Panc1 (cell line): ENCODE measurements around the gene CORO1C.

Source experiments
- POLR2AphosphoS5 ChIP-seq: IDR thresholded peaks from 2 replicates; pipeline ENCODE4 v1.6.1; 2012; ENCODE audit warnings: mild to moderate bottlenecking, low read depth, low read length, moderate library complexity
- TF ChIP-seq, protein P1 (sequence below): fragments of 450-650 bp; IDR thresholded peaks from 2 replicates; pipeline ENCODE4 v1.5.1; 2017; ENCODE audit warnings: mild to moderate bottlenecking
- TF ChIP-seq, protein P2 (sequence below), 2 experiments: IDR thresholded peaks; 2 replicates each; pipeline ENCODE4 v1.6.1; 2011 to 2012; ENCODE audit warnings: low read depth in 2 of 2, control low read depth in 1 of 2, low read length in 1 of 2, mild to moderate bottlenecking in 1 of 2, moderate library complexity in 1 of 2; ENCODE audit not compliant: insufficient read depth in 1 of 2

DNA sequence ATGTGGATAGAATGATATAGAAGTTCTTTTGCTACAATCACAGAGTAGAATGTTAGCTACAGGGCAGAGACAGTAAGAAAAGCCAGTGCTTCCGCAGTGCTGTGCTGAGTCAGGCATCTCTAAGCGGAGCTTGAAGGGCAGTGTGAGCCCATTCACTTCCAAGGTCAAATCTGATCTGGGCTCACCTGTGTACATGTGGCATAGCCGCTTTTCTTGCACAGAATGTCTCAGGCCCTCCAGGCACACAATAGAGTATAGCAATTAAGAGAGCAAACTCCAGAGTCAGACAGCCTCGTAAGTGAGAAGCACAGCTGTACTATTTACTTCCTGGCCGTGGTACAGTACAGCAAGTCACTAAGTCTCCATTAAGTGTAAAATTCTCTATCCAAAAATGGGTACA, 26.8 kb downstream of the CORO1C start:
- TF ChIP-seq, protein P1, sequence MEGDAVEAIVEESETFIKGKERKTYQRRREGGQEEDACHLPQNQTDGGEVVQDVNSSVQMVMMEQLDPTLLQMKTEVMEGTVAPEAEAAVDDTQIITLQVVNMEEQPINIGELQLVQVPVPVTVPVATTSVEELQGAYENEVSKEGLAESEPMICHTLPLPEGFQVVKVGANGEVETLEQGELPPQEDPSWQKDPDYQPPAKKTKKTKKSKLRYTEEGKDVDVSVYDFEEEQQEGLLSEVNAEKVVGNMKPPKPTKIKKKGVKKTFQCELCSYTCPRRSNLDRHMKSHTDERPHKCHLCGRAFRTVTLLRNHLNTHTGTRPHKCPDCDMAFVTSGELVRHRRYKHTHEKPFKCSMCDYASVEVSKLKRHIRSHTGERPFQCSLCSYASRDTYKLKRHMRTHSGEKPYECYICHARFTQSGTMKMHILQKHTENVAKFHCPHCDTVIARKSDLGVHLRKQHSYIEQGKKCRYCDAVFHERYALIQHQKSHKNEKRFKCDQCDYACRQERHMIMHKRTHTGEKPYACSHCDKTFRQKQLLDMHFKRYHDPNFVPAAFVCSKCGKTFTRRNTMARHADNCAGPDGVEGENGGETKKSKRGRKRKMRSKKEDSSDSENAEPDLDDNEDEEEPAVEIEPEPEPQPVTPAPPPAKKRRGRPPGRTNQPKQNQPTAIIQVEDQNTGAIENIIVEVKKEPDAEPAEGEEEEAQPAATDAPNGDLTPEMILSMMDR: no peak
- no peak for TF ChIP-seq POLR2AphosphoS5
- TF ChIP-seq, protein P2, sequence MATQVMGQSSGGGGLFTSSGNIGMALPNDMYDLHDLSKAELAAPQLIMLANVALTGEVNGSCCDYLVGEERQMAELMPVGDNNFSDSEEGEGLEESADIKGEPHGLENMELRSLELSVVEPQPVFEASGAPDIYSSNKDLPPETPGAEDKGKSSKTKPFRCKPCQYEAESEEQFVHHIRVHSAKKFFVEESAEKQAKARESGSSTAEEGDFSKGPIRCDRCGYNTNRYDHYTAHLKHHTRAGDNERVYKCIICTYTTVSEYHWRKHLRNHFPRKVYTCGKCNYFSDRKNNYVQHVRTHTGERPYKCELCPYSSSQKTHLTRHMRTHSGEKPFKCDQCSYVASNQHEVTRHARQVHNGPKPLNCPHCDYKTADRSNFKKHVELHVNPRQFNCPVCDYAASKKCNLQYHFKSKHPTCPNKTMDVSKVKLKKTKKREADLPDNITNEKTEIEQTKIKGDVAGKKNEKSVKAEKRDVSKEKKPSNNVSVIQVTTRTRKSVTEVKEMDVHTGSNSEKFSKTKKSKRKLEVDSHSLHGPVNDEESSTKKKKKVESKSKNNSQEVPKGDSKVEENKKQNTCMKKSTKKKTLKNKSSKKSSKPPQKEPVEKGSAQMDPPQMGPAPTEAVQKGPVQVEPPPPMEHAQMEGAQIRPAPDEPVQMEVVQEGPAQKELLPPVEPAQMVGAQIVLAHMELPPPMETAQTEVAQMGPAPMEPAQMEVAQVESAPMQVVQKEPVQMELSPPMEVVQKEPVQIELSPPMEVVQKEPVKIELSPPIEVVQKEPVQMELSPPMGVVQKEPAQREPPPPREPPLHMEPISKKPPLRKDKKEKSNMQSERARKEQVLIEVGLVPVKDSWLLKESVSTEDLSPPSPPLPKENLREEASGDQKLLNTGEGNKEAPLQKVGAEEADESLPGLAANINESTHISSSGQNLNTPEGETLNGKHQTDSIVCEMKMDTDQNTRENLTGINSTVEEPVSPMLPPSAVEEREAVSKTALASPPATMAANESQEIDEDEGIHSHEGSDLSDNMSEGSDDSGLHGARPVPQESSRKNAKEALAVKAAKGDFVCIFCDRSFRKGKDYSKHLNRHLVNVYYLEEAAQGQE (IDR thresholded peaks at IDR 0.05; ENCODE audit: insufficient read depth in 1 of 2, low read depth in 2 of 2, low read length in 1 of 2): no peak
